ENCODE measurements around the gene MAP3K12.
"Not testable (repeated sequence)": the region's sequence is repeated elsewhere in the genome, so short reads cannot be mapped to it uniquely, and the experiment has no call there.

The MAP3K12 gene, protein sequence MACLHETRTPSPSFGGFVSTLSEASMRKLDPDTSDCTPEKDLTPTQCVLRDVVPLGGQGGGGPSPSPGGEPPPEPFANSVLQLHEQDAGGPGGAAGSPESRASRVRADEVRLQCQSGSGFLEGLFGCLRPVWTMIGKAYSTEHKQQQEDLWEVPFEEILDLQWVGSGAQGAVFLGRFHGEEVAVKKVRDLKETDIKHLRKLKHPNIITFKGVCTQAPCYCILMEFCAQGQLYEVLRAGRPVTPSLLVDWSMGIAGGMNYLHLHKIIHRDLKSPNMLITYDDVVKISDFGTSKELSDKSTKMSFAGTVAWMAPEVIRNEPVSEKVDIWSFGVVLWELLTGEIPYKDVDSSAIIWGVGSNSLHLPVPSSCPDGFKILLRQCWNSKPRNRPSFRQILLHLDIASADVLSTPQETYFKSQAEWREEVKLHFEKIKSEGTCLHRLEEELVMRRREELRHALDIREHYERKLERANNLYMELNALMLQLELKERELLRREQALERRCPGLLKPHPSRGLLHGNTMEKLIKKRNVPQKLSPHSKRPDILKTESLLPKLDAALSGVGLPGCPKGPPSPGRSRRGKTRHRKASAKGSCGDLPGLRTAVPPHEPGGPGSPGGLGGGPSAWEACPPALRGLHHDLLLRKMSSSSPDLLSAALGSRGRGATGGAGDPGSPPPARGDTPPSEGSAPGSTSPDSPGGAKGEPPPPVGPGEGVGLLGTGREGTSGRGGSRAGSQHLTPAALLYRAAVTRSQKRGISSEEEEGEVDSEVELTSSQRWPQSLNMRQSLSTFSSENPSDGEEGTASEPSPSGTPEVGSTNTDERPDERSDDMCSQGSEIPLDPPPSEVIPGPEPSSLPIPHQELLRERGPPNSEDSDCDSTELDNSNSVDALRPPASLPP

GRCh38 chr12:53499266-53500141 lies at the start of gene MAP3K12:
MAP3K12 (minus strand) TSS chr12:53499458; CDS start chr12:53487391, 12,067 bp downstream.
- peak; percentile 73 for DNase-seq

GRCh38 chr12:53548354-53548753 lies 49.1 kb upstream of the MAP3K12 start:
- DNase-seq: not testable (repeated sequence)

GRCh38 chr12:53543539-53543938 lies 44.3 kb upstream of the MAP3K12 start:
- peak; percentile 37 for DNase-seq

DNA sequence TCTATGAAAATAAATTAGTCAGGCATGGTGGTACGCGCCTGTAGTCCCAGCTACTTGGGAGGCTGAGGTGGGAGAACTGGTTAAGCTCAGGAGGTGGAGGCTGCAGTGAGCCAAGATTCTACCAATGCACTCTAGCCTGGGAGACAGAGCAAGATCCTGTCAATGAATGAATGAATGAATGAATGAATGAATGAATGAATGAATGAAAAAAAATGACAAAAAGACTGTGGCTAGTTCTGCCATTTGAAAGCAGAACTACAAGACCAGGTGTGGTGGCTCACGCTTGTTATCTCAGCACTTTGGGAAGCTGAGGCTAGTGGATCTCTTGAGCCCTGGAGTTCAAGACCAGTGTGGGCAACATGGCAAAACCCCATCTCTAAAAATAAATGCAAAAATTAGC lies 40.3 kb upstream of the MAP3K12 start:
- DNase-seq: no peak

GRCh38 chr12:53538209-53538689 lies 39.0 kb upstream of the MAP3K12 start:
- peak; percentile 3 for DNase-seq

- no peak for DNase-seq
Measured at GRCh38 chr12:53536962-53537361, 37.7 kb upstream of the MAP3K12 start.

DNA sequence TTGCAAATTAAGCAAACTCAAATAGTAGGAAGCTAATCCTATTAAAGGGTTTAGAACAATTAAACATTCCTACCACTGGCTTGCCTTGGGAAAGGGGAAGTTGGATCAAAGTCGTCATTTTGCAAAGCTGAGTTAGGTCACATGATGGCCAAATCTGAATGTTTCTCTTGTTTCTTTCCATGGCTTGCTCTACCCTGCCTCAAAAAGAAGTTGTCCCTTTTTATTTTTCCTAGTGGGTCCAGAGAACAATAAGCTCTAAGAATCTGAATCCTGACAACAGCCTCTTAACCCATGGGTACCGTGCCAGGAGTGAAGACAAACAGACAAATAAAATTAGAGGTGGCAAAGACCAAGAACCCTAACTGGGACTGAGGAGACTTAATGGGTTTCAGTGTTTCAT lies 34.2 kb upstream of the MAP3K12 start:
- no peak for DNase-seq

- no peak for DNase-seq
Measured at GRCh38 chr12:53532524-53533445, 33.5 kb upstream of the MAP3K12 start.

- no peak for DNase-seq
Measured at GRCh38 chr12:53532021-53532420, 32.8 kb upstream of the MAP3K12 start.

- DNase-seq: no peak
Measured at GRCh38 chr12:53530920-53531319, 31.7 kb upstream of the MAP3K12 start.

- no peak for DNase-seq
Measured at GRCh38 chr12:53530061-53530460, 30.8 kb upstream of the MAP3K12 start.

- DNase-seq: no peak
Measured at GRCh38 chr12:53524476-53524875, 25.2 kb upstream of the MAP3K12 start.

GRCh38 chr12:53523131-53523530 lies 23.9 kb upstream of the MAP3K12 start:
- no peak for DNase-seq

DNA sequence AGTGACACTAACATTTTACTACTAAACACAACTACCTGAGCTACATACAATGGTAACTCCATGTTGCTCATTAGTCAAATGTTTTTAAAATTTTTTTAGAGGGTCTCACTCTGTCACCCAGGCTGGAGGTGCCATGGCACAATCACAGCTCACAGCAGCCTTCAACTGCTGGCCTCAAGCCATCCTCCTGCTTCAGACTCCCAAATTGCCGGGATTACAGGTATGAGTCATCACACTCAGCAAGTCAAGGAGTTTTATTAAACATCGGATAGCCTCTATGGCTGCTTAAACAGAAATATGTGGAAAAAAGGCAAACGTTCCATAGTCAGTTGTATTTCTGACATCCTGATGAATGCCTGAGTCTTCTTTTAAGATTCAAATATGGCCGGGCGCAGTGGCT lies 19.1 kb upstream of the MAP3K12 start:
- no peak for DNase-seq

DNA sequence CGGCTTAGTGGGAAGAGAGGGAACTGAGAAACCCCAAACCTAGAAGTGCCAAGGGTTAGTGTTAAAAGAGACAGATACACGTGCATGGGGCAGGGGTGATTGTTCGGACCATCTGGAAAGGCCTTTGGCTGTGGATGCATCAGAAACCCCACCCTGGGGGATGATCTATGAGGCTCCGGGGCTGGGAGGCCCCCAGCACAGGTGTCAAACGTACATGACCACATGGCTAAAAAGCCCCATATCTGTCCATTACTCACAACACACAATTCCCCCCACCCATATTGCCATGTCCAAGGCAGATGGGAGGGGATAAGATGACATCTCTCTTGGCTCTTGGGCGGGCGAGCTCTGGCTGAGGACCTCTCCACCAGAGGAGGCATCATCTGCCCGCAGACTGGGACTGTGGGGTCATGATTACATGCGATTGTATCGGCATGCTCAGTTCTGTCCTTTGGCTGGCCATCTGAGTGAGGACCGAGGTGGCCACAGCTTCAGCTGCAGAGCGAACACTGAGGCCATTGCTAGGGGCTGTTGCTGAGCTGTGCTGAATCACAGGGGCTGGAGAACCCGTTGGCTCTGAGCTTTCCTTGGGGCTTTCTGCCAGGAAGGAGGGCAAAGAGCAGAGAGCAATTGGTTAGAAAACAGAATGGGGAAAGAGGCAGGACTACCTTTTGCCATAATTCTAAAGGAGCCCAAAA lies 17.6 kb upstream of the MAP3K12 start:
- DNase-seq: no peak

DNA sequence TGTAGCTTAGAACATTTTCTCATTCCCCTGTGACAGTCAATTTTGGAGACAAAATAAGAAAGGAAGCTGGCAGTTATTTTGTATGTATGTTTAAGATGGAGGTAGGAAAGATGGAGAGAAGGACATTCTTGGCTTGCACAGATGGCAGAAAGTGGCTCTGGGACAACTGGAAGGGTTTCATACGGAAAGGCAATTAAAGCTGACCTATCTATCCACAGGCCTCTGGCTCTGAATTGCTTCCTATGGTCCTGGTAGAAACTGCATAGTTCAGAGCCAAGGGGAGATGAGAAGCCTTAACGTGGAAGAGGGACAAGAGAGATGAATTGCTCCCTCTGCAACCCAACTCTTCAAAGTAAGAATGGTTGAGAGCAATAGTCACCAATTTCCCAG lies 16.0 kb upstream of the MAP3K12 start:
- DNase-seq: no peak

GRCh38 chr12:53514628-53515290 lies 15.5 kb upstream of the MAP3K12 start:
- DNase-seq: no peak

DNA sequence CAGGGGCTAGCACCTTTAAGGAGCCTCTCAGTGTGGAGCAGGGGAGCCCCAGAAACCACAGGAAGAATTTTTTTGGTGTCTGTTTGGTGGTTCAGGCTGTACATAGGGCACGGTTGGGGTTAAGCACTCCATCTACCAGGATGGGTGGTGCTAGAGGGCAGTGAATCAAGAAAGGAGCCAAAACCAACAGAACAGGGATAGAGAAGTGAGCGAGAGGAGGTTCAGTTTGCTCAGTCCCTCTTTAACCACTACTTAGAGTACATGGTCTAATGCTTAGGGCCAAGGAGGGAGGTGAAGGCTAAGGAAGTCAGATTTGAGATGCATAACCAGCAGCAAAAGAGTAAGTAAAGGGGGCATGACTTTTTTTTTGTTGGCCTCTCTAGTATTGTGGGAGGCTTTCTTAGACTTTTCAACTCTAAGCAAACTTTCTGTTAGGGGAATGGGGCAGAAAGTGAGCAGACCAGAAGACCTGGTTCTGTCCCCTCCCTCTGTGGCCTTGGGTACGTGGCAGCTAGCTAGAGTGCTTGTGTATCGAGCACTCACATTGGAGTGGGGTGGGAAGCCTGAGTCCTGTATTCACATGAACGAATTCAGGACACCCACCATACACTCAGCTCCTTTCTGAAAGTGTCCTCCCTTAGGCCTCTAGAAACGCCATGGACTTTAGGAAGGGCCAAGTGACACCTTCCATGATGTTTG lies 14.6 kb upstream of the MAP3K12 start:
- DNase-seq: no peak

GRCh38 chr12:53510181-53510812 lies 11.0 kb upstream of the MAP3K12 start:
- DNase-seq: no peak

Measured in NCI-H1436 (cell line).